ENCODE data around the gene CEP68.
"Not testable (repeated sequence)": the region's sequence is repeated elsewhere in the genome, so short reads cannot be mapped to it uniquely, and the experiment has no call there.

The CEP68 gene

GRCh38 chr2:65076345-65076710 is 20.1 kb downstream of the CEP68 start:
- DNase-seq (ENCODE audit: low read depth in 2 of 2): no peak

- DNase-seq (ENCODE audit: low read depth in 2 of 2): no peak
Measured at GRCh38 chr2:65077898-65078297, 21.7 kb downstream of the CEP68 start.

- DNase-seq (ENCODE audit: low read depth in 2 of 2): no peak
Measured at GRCh38 chr2:65079017-65079416, 22.8 kb downstream of the CEP68 start.

GRCh38 chr2:65081232-65081685 is 25.0 kb downstream of the CEP68 start:
- no peak for DNase-seq (ENCODE audit: low read depth in 2 of 2)

- DNase-seq (ENCODE audit: low read depth in 2 of 2): no peak
Measured at GRCh38 chr2:65085148-65085547, 28.9 kb downstream of the CEP68 start.

- DNase-seq (ENCODE audit: low read depth in 2 of 2): no peak
Measured at GRCh38 chr2:65092791-65093190, 36.6 kb downstream of the CEP68 start.

GRCh38 chr2:65093211-65093610 is 37.0 kb downstream of the CEP68 start:
- DNase-seq (ENCODE audit: low read depth in 2 of 2): no peak

- no peak for DNase-seq (ENCODE audit: low read depth in 2 of 2)
Measured at GRCh38 chr2:65096948-65097347, 40.7 kb downstream of the CEP68 start.

GRCh38 chr2:65097844-65098243 is 41.6 kb downstream of the CEP68 start:
- DNase-seq (ENCODE audit: low read depth in 2 of 2): no peak

GRCh38 chr2:65098741-65099140 is 42.5 kb downstream of the CEP68 start:
- DNase-seq (ENCODE audit: low read depth in 2 of 2): no peak

- no peak for DNase-seq (ENCODE audit: low read depth in 2 of 2)
Measured at GRCh38 chr2:65101071-65101470, 44.9 kb downstream of the CEP68 start.

- DNase-seq (ENCODE audit: low read depth in 2 of 2): no peak
Measured at GRCh38 chr2:65103013-65103715, 46.9 kb downstream of the CEP68 start.

- no peak for DNase-seq (ENCODE audit: low read depth in 2 of 2)
Measured at GRCh38 chr2:65107530-65107929, 51.3 kb downstream of the CEP68 start.

GRCh38 chr2:65108780-65109179 is 52.6 kb downstream of the CEP68 start:
- no peak for DNase-seq (ENCODE audit: low read depth in 2 of 2)

GRCh38 chr2:65112633-65113032 is 56.4 kb downstream of the CEP68 start:
- DNase-seq (ENCODE audit: low read depth in 2 of 2): no peak

- no peak for DNase-seq (ENCODE audit: low read depth in 2 of 2)
Measured at GRCh38 chr2:65113229-65113628, 57.0 kb downstream of the CEP68 start.

GRCh38 chr2:65113816-65114215 is 57.6 kb downstream of the CEP68 start:
- no peak for DNase-seq (ENCODE audit: low read depth in 2 of 2)

GRCh38 chr2:65114921-65115320 is 58.7 kb downstream of the CEP68 start:
- no peak for DNase-seq (ENCODE audit: low read depth in 2 of 2)

GRCh38 chr2:65116645-65117044 is 60.4 kb downstream of the CEP68 start:
- DNase-seq (ENCODE audit: low read depth in 2 of 2): no peak

GRCh38 chr2:65120990-65121693 is 64.9 kb downstream of the CEP68 start:
- DNase-seq (ENCODE audit: low read depth in 2 of 2): no peak

GRCh38 chr2:65122313-65122712 is 66.1 kb downstream of the CEP68 start:
- DNase-seq (ENCODE audit: low read depth in 2 of 2): no peak

GRCh38 chr2:65125457-65125856 is 69.2 kb downstream of the CEP68 start:
- DNase-seq (ENCODE audit: low read depth in 2 of 2): not testable (repeated sequence)
